Ovary (tissue), 9 donors: ENCODE data around the gene ADCY9. TPM values are rescaled to one million over a fixed set of nuclear protein-coding genes. Genes with fewer than 3 reads are reported as not detected.
A peak's percentile ranks its signal among the peaks of the same experiment; 100 is the strongest.
"Not testable (repeated sequence)": the region's sequence is repeated elsewhere in the genome, so short reads cannot be mapped to it uniquely, and the experiment has no call there.

Source experiments
- DNase-seq, 5 donors: peaks; one replicate each; pipeline ENCODE4 v3.0.0-alpha.2; 2019 to 2020
- H3K27ac ChIP-seq, 2 donors: fragments of 200-600 bp; one replicate each; pipeline versions ENCODE4 v1.5.1 to v1.8.0; 2019 to 2022
- H3K27me3 ChIP-seq: fragments of 200-600 bp; one replicate; pipeline ENCODE4 v1.8.0; 2022
- H3K36me3 ChIP-seq: fragments of 200-600 bp; sonication (generic); one replicate; pipeline ENCODE4 v1.5.1; 2019
- H3K4me1 ChIP-seq: one replicate; pipeline ENCODE4 v1.8.1; 2013; ENCODE audit warnings: mild to moderate bottlenecking, moderate library complexity; ENCODE audit not compliant: insufficient read depth
- H3K4me3 ChIP-seq: fragments of 200-600 bp; sonication (generic); one replicate; pipeline ENCODE4 v1.5.1; 2017
- H3K9me3 ChIP-seq, 2 donors: fragments of 200-600 bp in 1 of 2; sonication (generic) in 1 of 2; one replicate each; pipeline versions ENCODE4 v1.5.1 to v1.8.1; 2013 to 2019; ENCODE audit warnings: mild to moderate bottlenecking in 1 of 2, moderate library complexity in 1 of 2
- CTCF ChIP-seq, 3 donors: fragments of 450-650 bp in 2 of 3; fragments of 200-600 bp in 1 of 3; IDR thresholded peaks; one replicate each; pipeline versions ENCODE4 v1.5.1 to v1.8.0; 2016 to 2022; ENCODE audit warnings: antibody characterized with exemption in 3 of 3, mild to moderate bottlenecking in 1 of 3
- EP300 ChIP-seq: sonication (generic); formaldehyde crosslinking; IDR thresholded peaks from one replicate; pipeline ENCODE4 v1.6.1; 2017; ENCODE audit warnings: antibody characterized with exemption
- POLR2A ChIP-seq: fragments of 450-650 bp; IDR thresholded peaks from one replicate; pipeline ENCODE4 v1.6.1; 2017; ENCODE audit warnings: antibody characterized with exemption, mild to moderate bottlenecking, moderate library complexity
- WGBS, 3 donors: extraction: QIAGEN DNeasy Blood & Tissue Kit in 1 of 3; methylation state at CpG; one replicate each; pipeline versions ENCODE4 v1.1.5 to v1.1.7; 2013 to 2017; 5-methylcytosine and 5-hydroxymethylcytosine counted together
- intact Hi-C, 4 donors: fragments of 100-400 bp; cut with DNase I; formaldehyde crosslinking; loops; one replicate each; pipeline versions ENCODE4 v1.11.0 to v1.15.1; 2022 to 2023
- polyA plus RNA-seq, 2 donors: library from polyadenylated mRNA; stranded (reverse); fragments of 200-250 nt in 1 of 2; fragments of 350-450 nt in 1 of 2; fragmentation: Illumina TruSeq in 1 of 2; extraction: RNeasy Lipid Tissue Mini Kit (QIAGEN cat#74804) in 1 of 2; gene quantifications; one replicate each; pipeline ENCODE4 v1.2.3, GENCODE V29; 2013 to 2014
- total RNA-seq, 7 donors: library from RNA; depleted of rRNA in 2 of 7; stranded (reverse); fragments of >200 nt in 2 of 7; fragmentation: NEBNext Ultra II Directional in 3 of 7; extraction: Animal tissue kit (Norgen Biotek cat#: 25700) in 3 of 7; gene quantifications; one replicate each; pipeline versions ENCODE4 v1.1.0 to v1.2.4, GENCODE V29; 2016 to 2023
- donor health status: DM: no; HTN: no; CAD: no; lungs with moderate emphysema.
- donor health status: DM: no; HTN: no; CAD: no.
- donor health status: Bipolar disorder and iron deficiency.
- donor health status: DM: yes; HTN: yes; CAD: no.
- donor health status: DM: no; HTN: no; CAD: no.
- donor health status: DM: yes; HTN: yes; CAD: no.

Gene ADCY9
- total and polyA plus RNA-seq, 9 donors = 10.7 to 31.3 (median 23.3) TPM

GRCh38 chr16:4038448-4038847, 77.8 kb downstream of the ADCY9 start:
- peak in 1 of 5 donors; percentile 1 for DNase-seq
- no peaks in the 10 kb centered on the region for H3K9me3 ChIP-seq
- no peak overlapping the region for H3K4me3 ChIP-seq
- peaks cover 9% of the 10 kb centered on the region for H3K4me1 ChIP-seq
- no peak overlapping the region for H3K27ac ChIP-seq
- H3K36me3 ChIP-seq = no peaks in the 10 kb centered on the region
- H3K27me3 ChIP-seq = no peaks in the 10 kb centered on the region
- intact Hi-C loops = no loop called here
- TF ChIP-seq CTCF (IDR thresholded peaks at IDR 0.05) (no peak), EP300 (no peak), POLR2A (no peak)
- 89 to 92% (median 91%) methylated on average over 7 of the region's 7 CpGs for WGBS, 3 donors

- H3K27me3 ChIP-seq, H3K27ac ChIP-seq, intact Hi-C loops, H3K9me3 ChIP-seq, DNase-seq, H3K4me3 ChIP-seq, H3K36me3 ChIP-seq, H3K4me1 ChIP-seq: not testable (repeated sequence)
- WGBS, 3 donors = 76 to 84% (median 77%) methylated on average over 3 of the region's 3 CpGs
These were observed 79.3 kb downstream of the ADCY9 start for GRCh38 chr16:4036952-4037351.

GRCh38 chr16:4034963-4035362, 81.3 kb downstream of the ADCY9 start:
- Histone ChIP-seq H3K27me3 (no peaks in the 10 kb centered on the region), H3K27ac (no peak overlapping the region), H3K4me1 (no peaks in the 10 kb centered on the region), H3K9me3 (no peaks in the 10 kb centered on the region), H3K36me3 (no peaks in the 10 kb centered on the region), H3K4me3 (no peak overlapping the region)
- no peak for TF ChIP-seq EP300
- TF ChIP-seq CTCF (IDR thresholded peaks at IDR 0.05) = no peak
- TF ChIP-seq POLR2A = no peak
- 93 to 97% (median 94%) methylated on average over 4 of the region's 4 CpGs for WGBS, 3 donors
- no peak for DNase-seq
- intact Hi-C loops = no loop called here

GRCh38 chr16:4033951-4034350, 82.3 kb downstream of the ADCY9 start:
- WGBS, 3 donors = 96 to 97% (median 97%) methylated on average over 10 of the region's 10 CpGs
- no peaks in the 10 kb centered on the region for H3K4me1 ChIP-seq
- no peak overlapping the region for H3K4me3 ChIP-seq
- no peak for DNase-seq
- no peaks in the 10 kb centered on the region for H3K27me3 ChIP-seq
- no peak overlapping the region for H3K27ac ChIP-seq
- no peaks in the 10 kb centered on the region for H3K36me3 ChIP-seq
- no peaks in the 10 kb centered on the region for H3K9me3 ChIP-seq
- intact Hi-C loops = no loop called here
- TF ChIP-seq POLR2A (no peak), EP300 (no peak), CTCF (IDR thresholded peaks at IDR 0.05) (no peak)

GRCh38 chr16:4032768-4033167, 83.5 kb downstream of the ADCY9 start:
- DNase-seq = no peak
- intact Hi-C loops = no loop called here
- WGBS, 3 donors = 68 to 75% (median 75%) methylated on average over 13 of the region's 13 CpGs
- no peaks in the 10 kb centered on the region for H3K27me3 ChIP-seq
- no peaks in the 10 kb centered on the region for H3K36me3 ChIP-seq
- H3K4me1 ChIP-seq = no peaks in the 10 kb centered on the region
- no peaks in the 10 kb centered on the region for H3K9me3 ChIP-seq
- no peak overlapping the region for H3K4me3 ChIP-seq
- no peak overlapping the region for H3K27ac ChIP-seq
- no peak for TF ChIP-seq CTCF (IDR thresholded peaks at IDR 0.05)
- no peak for TF ChIP-seq POLR2A
- no peak for TF ChIP-seq EP300
